Activated gamma-delta T cell (primary cell): ENCODE measurements around the gene IGF2.
"Not testable (repeated sequence)": the region's sequence is repeated elsewhere in the genome, so short reads cannot be mapped to it uniquely, and the experiment has no call there.

ENCODE experiments used
- DNase-seq: peaks from one replicate; lab custom pipeline; 2025; lab: John Stamatoyannopoulos, UW
- total RNA-seq, 2 donors: gene quantifications; one replicate each; lab custom pipeline; 2026; lab: John Stamatoyannopoulos, UW

The IGF2 gene
- 0 reads per million in 2 donors for total RNA-seq

- no peak for DNase-seq
These were observed at the start of gene IGF2 for GRCh38 chr11:2139123-2139521. Gene IGF2 (minus strand): TSS chr11:2139389. CDS start chr11:2135523, 3,866 bp downstream.

GRCh38 chr11:2188745-2189144 lies 49.6 kb upstream of the IGF2 start:
- no peak for DNase-seq

GRCh38 chr11:2187280-2187707 lies 48.1 kb upstream of the IGF2 start:
- DNase-seq = no peak

- DNase-seq = no peak
These were observed 47.6 kb upstream of the IGF2 start for GRCh38 chr11:2186669-2187279.

- no peak for DNase-seq
These were observed 46.3 kb upstream of the IGF2 start for GRCh38 chr11:2185324-2186085.

- DNase-seq = no peak
These were observed 43.7 kb upstream of the IGF2 start for GRCh38 chr11:2182692-2183474.

- DNase-seq = no peak
These were observed 42.9 kb upstream of the IGF2 start for GRCh38 chr11:2182075-2182474.

- DNase-seq = no peak
These were observed 41.7 kb upstream of the IGF2 start for GRCh38 chr11:2180789-2181370.

- DNase-seq = no peak
These were observed 41.2 kb upstream of the IGF2 start for GRCh38 chr11:2180347-2180746.

GRCh38 chr11:2179516-2179915 lies 40.3 kb upstream of the IGF2 start:
- DNase-seq = no peak

- no peak for DNase-seq
These were observed 39.8 kb upstream of the IGF2 start for GRCh38 chr11:2178906-2179494.

- not testable (repeated sequence) for DNase-seq
These were observed 39.0 kb upstream of the IGF2 start for GRCh38 chr11:2178055-2178773.

GRCh38 chr11:2177076-2177475 lies 37.9 kb upstream of the IGF2 start:
- no peak for DNase-seq

- DNase-seq = no peak
These were observed 37.3 kb upstream of the IGF2 start for GRCh38 chr11:2176389-2176900.

GRCh38 chr11:2175659-2176058 lies 36.5 kb upstream of the IGF2 start:
- DNase-seq = no peak

- DNase-seq = no peak
These were observed 35.2 kb upstream of the IGF2 start for GRCh38 chr11:2174361-2174760.

GRCh38 chr11:2173761-2174160 lies 34.6 kb upstream of the IGF2 start:
- no peak for DNase-seq

- DNase-seq = no peak
These were observed 34.0 kb upstream of the IGF2 start for GRCh38 chr11:2173150-2173693.

- no peak for DNase-seq
These were observed 33.5 kb upstream of the IGF2 start for GRCh38 chr11:2172676-2173075.

- no peak for DNase-seq
These were observed 32.4 kb upstream of the IGF2 start, which contains the start of gene TH for GRCh38 chr11:2171591-2172003. Gene TH (minus strand): TSS chr11:2171815. CDS start chr11:2171786, 29 bp downstream.
